Mesenchymal stem cell (in vitro differentiated cells and primary cell): ENCODE measurements around the gene LIPG.

Source experiments
- DNase-seq: peaks from one replicate; pipeline ENCODE4 v3.0.0-alpha.2; 2013
- H2AFZ ChIP-seq: one replicate; pipeline ENCODE4 v1.6.1; 2013; ENCODE audit warnings: low read depth, mild to moderate bottlenecking, control low read depth, inconsistent platforms, low read length, moderate library complexity
- H2AK5ac ChIP-seq: 2 replicates; pipeline ENCODE4 v1.6.1; 2013; ENCODE audit warnings: low read length, moderate library complexity, mild to moderate bottlenecking, inconsistent platforms; ENCODE audit not compliant: severe bottlenecking
- H2BK120ac ChIP-seq: one replicate; pipeline ENCODE4 v1.6.1; 2013; ENCODE audit warnings: low read depth, mild to moderate bottlenecking, inconsistent platforms, low read length, moderate library complexity
- H2BK12ac ChIP-seq, 2 experiments: one replicate each; pipeline ENCODE4 v1.6.1; 2013; ENCODE audit warnings: inconsistent platforms in 2 of 2, low read length in 2 of 2, mild to moderate bottlenecking in 2 of 2, moderate library complexity in 2 of 2, control low read depth in 1 of 2
- H2BK15ac ChIP-seq: one replicate; pipeline ENCODE4 v1.6.1; 2013; ENCODE audit warnings: mild to moderate bottlenecking, low read depth, inconsistent platforms; ENCODE audit not compliant: poor library complexity, severe bottlenecking
- H2BK5ac ChIP-seq: 2 replicates; pipeline ENCODE4 v1.6.1; 2013; ENCODE audit warnings: low read depth, mild to moderate bottlenecking, low read length, control low read depth, inconsistent platforms; ENCODE audit not compliant: poor library complexity, severe bottlenecking
- H3K14ac ChIP-seq, 2 experiments: one replicate each; pipeline ENCODE4 v1.6.1; 2013; ENCODE audit warnings: inconsistent platforms in 2 of 2, low read length in 2 of 2, control low read depth in 1 of 2, mild to moderate bottlenecking in 1 of 2, moderate library complexity in 1 of 2
- H3K18ac ChIP-seq, 2 experiments: one replicate each; pipeline ENCODE4 v1.6.1; 2013; ENCODE audit warnings: inconsistent platforms in 2 of 2, low read length in 2 of 2, control low read depth in 1 of 2, low read depth in 1 of 2, mild to moderate bottlenecking in 1 of 2
- H3K23ac ChIP-seq, 2 experiments: one replicate each; pipeline ENCODE4 v1.6.1; 2013; ENCODE audit warnings: inconsistent platforms in 2 of 2, low read length in 2 of 2, mild to moderate bottlenecking in 2 of 2, moderate library complexity in 2 of 2, control low read depth in 1 of 2
- H3K27ac ChIP-seq: 2 replicates; pipeline ENCODE4 v1.5.1; 2013; ENCODE audit warnings: mild to moderate bottlenecking, moderate library complexity, low read length, control low read depth, inconsistent platforms; ENCODE audit not compliant: poor library complexity, severe bottlenecking
- H3K27me3 ChIP-seq, 2 experiments: 2 replicates each; pipeline versions ENCODE4 v1.6.1 to v1.7.0; 2013; ENCODE audit warnings: low read length in 2 of 2, mild to moderate bottlenecking in 2 of 2, moderate library complexity in 2 of 2, control low read depth in 1 of 2, inconsistent platforms in 1 of 2; ENCODE audit not compliant: control insufficient read depth in 1 of 2, insufficient read depth in 1 of 2
- H3K36me3 ChIP-seq, 2 experiments: 2 replicates each; pipeline versions ENCODE4 v1.6.1 to v1.7.0; 2013; ENCODE audit warnings: low read length in 2 of 2, control low read depth in 1 of 2, inconsistent platforms in 1 of 2, low read depth in 1 of 2, mild to moderate bottlenecking in 1 of 2; ENCODE audit not compliant: insufficient read depth in 2 of 2, control insufficient read depth in 1 of 2
- H3K4ac ChIP-seq, 2 experiments: one replicate each; pipeline ENCODE4 v1.6.1; 2013; ENCODE audit warnings: inconsistent platforms in 2 of 2, low read length in 2 of 2, mild to moderate bottlenecking in 2 of 2, moderate library complexity in 2 of 2, control low read depth in 1 of 2, low read depth in 1 of 2
- H3K4me1 ChIP-seq: 2 replicates; pipeline ENCODE4 v1.6.1; 2013; ENCODE audit warnings: low read depth, low read length, control low read depth; ENCODE audit not compliant: control insufficient read depth, insufficient read depth
- H3K4me2 ChIP-seq: 2 replicates; pipeline ENCODE4 v1.6.1; 2013; ENCODE audit warnings: low read length, mild to moderate bottlenecking, inconsistent platforms; ENCODE audit not compliant: poor library complexity, severe bottlenecking
- H3K4me3 ChIP-seq, 2 experiments: 2 replicates each; pipeline versions ENCODE4 v1.5.1 to v1.7.0; 2013; ENCODE audit warnings: low read length in 2 of 2, mild to moderate bottlenecking in 2 of 2, control low read depth in 1 of 2, low read depth in 1 of 2; ENCODE audit not compliant: insufficient read depth in 1 of 2
- H3K79me1 ChIP-seq: replicated peaks from 2 replicates; pipeline ENCODE4 v1.6.1; 2013; ENCODE audit warnings: mild to moderate bottlenecking, control low read depth, low read length, inconsistent platforms; ENCODE audit not compliant: poor library complexity, severe bottlenecking
- H3K9ac ChIP-seq: 2 replicates; pipeline ENCODE4 v1.7.0; 2013; ENCODE audit warnings: mild to moderate bottlenecking, low read length, moderate library complexity
- H3K9me3 ChIP-seq: 2 replicates; pipeline ENCODE4 v1.7.0; 2013; ENCODE audit warnings: mild to moderate bottlenecking, low read length; ENCODE audit not compliant: control insufficient read depth
- H4K8ac ChIP-seq: one replicate; pipeline ENCODE4 v1.6.1; 2013; ENCODE audit warnings: inconsistent platforms, mild to moderate bottlenecking, low read length, moderate library complexity
- H4K91ac ChIP-seq: one replicate; pipeline ENCODE4 v1.6.1; 2013; ENCODE audit warnings: mild to moderate bottlenecking, low read length, inconsistent platforms
- WGBS: methylation state at CpG from one replicate; pipeline ENCODE4 v1.1.7; 2013; ENCODE audit warnings: mixed read lengths; 5-methylcytosine and 5-hydroxymethylcytosine counted together

Gene LIPG

GRCh38 chr18:49515516-49515915 is 46.3 kb upstream of the LIPG start:
- over 99% methylated on average over 3 of the region's 3 CpGs for WGBS
- Histone ChIP-seq H3K4me3 (no peak overlapping the region), H4K8ac (no peak overlapping the region)

GRCh38 chr18:49517483-49517882 is 44.4 kb upstream of the LIPG start:
- no peak overlapping the region for H2BK15ac ChIP-seq
- no peaks in the 10 kb centered on the region for H3K9me3 ChIP-seq
- no peak overlapping the region for H2AFZ ChIP-seq
- H3K36me3 ChIP-seq = no peaks in the 10 kb centered on the region
- H2AK5ac ChIP-seq = no peak overlapping the region
- no peak overlapping the region for H2BK120ac ChIP-seq
- H3K4ac ChIP-seq = no peak overlapping the region
- no peak overlapping the region for H2BK12ac ChIP-seq
- no peak overlapping the region for H3K4me2 ChIP-seq
- 93% methylated on average over 1 of the region's 2 CpGs for WGBS
- no peak overlapping the region for H3K23ac ChIP-seq
- DNase-seq = no peak
- H3K27ac ChIP-seq = no peak overlapping the region
- H3K18ac ChIP-seq = no peak overlapping the region
- no peak overlapping the region for H3K4me3 ChIP-seq
- H3K9ac ChIP-seq = no peak overlapping the region
- H3K14ac ChIP-seq = no peak overlapping the region
- no peaks in the 10 kb centered on the region for H3K79me1 ChIP-seq
- no peak overlapping the region for H4K91ac ChIP-seq
- no peak overlapping the region for H2BK5ac ChIP-seq
- H3K27me3 ChIP-seq = no peaks in the 10 kb centered on the region
- H3K4me1 ChIP-seq = peaks cover 2% of the 10 kb centered on the region
- no peak overlapping the region for H4K8ac ChIP-seq

More at GRCh38 chr18:49515516-49515915, 46.3 kb upstream of the LIPG start:
- Histone ChIP-seq H2AK5ac (no peak overlapping the region), H2BK15ac (no peak overlapping the region), H3K4me2 (no peak overlapping the region), H2BK12ac (no peak overlapping the region), H4K91ac (no peak overlapping the region), H3K18ac (no peak overlapping the region), H3K27ac (no peak overlapping the region), H3K4ac (no peak overlapping the region), H3K79me1 (no peaks in the 10 kb centered on the region), H3K4me1 (peaks cover 1% of the 10 kb centered on the region), H3K23ac (no peak overlapping the region), H2BK5ac (no peak overlapping the region), H3K36me3 (no peaks in the 10 kb centered on the region), H2BK120ac (no peak overlapping the region), H2AFZ (no peak overlapping the region), H3K14ac (no peak overlapping the region), H3K9me3 (no peaks in the 10 kb centered on the region), H3K9ac (no peak overlapping the region), H3K27me3 (no peaks in the 10 kb centered on the region)
- no peak for DNase-seq

- no peak overlapping the region for H3K4ac ChIP-seq
- H3K36me3 ChIP-seq = no peaks in the 10 kb centered on the region
- H3K18ac ChIP-seq = no peak overlapping the region
- no peak overlapping the region for H3K4me3 ChIP-seq
- H2BK15ac ChIP-seq = no peak overlapping the region
- no peak overlapping the region for H4K91ac ChIP-seq
- H2AFZ ChIP-seq = no peak overlapping the region
- no peak overlapping the region for H3K9ac ChIP-seq
- H3K79me1 ChIP-seq = no peaks in the 10 kb centered on the region
- H2AK5ac ChIP-seq = no peak overlapping the region
- WGBS = 44% methylated on average over 8 of the region's 10 CpGs
- H3K27ac ChIP-seq = no peak overlapping the region
- H3K14ac ChIP-seq = peak overlapping the region in 1 of 2 experiments; percentile 5
- no peak overlapping the region for H3K4me2 ChIP-seq
- peaks cover 2% of the 10 kb centered on the region for H3K4me1 ChIP-seq
- H3K23ac ChIP-seq = no peak overlapping the region
- H4K8ac ChIP-seq = no peak overlapping the region
- H3K9me3 ChIP-seq = no peaks in the 10 kb centered on the region
- H2BK12ac ChIP-seq = no peak overlapping the region
- no peak overlapping the region for H2BK120ac ChIP-seq
- DNase-seq = no peak
- no peak overlapping the region for H2BK5ac ChIP-seq
- no peaks in the 10 kb centered on the region for H3K27me3 ChIP-seq
Observed at GRCh38 chr18:49519101-49519971, 42.5 kb upstream of the LIPG start.

- Histone ChIP-seq H3K18ac (no peak overlapping the region), H3K9me3 (no peaks in the 10 kb centered on the region), H3K23ac (no peak overlapping the region), H2BK120ac (no peak overlapping the region), H2BK15ac (no peak overlapping the region), H3K27me3 (no peaks in the 10 kb centered on the region), H4K91ac (no peak overlapping the region), H2BK12ac (no peak overlapping the region), H3K4me2 (no peak overlapping the region), H3K4me3 (no peak overlapping the region), H3K4ac (no peak overlapping the region), H2AFZ (no peak overlapping the region), H3K9ac (no peak overlapping the region), H3K79me1 (no peaks in the 10 kb centered on the region), H4K8ac (no peak overlapping the region), H3K14ac (no peak overlapping the region), H3K27ac (no peak overlapping the region), H2BK5ac (no peak overlapping the region), H2AK5ac (no peak overlapping the region), H3K4me1 (peaks cover 2% of the 10 kb centered on the region), H3K36me3 (no peaks in the 10 kb centered on the region)
- DNase-seq = no peak
- 86% methylated on average over 2 of the region's 2 CpGs for WGBS
Observed at GRCh38 chr18:49520661-49521145, 41.2 kb upstream of the LIPG start.
